Liver (tissue), 3 donors: Measurements from ENCODE around the gene DNAI2.

Experiments
- ATF3 ChIP-seq: IDR thresholded peaks from 2 replicates; pipeline ENCODE4 v1.6.1; 2016; ENCODE audit warnings: antibody characterized with exemption
- CTCF ChIP-seq: fragments of 150-350 bp; IDR thresholded peaks from 2 replicates; pipeline ENCODE4 v1.5.1; 2017; ENCODE audit warnings: improper control_type of control experiment, low read depth, low read length; ENCODE audit not compliant: missing input control
- EGR1 ChIP-seq, 2 donors: IDR thresholded peaks; 2 replicates each; pipeline ENCODE4 v1.6.1; 2016 to 2018; ENCODE audit warnings: antibody characterized with exemption in 2 of 2, low read depth in 2 of 2
- FOXA1 ChIP-seq: IDR thresholded peaks from 2 replicates; pipeline ENCODE4 v1.6.1; 2016; ENCODE audit warnings: antibody characterized with exemption
- GABPA ChIP-seq, 2 donors: IDR thresholded peaks in 1 of 2; conservative IDR thresholded peaks in 1 of 2; 2 replicates each; pipeline ENCODE4 v1.6.1; 2016; ENCODE audit warnings: antibody characterized with exemption in 2 of 2, mild to moderate bottlenecking in 1 of 2, moderate library complexity in 1 of 2
- JUND ChIP-seq, 2 donors: IDR thresholded peaks; 2 replicates each; pipeline ENCODE4 v1.6.1; 2016; ENCODE audit warnings: antibody characterized with exemption in 2 of 2
- MAX ChIP-seq: IDR thresholded peaks from 2 replicates; pipeline ENCODE4 v1.6.1; 2016; ENCODE audit warnings: antibody characterized with exemption
- NR2F2 ChIP-seq: IDR thresholded peaks from 2 replicates; pipeline ENCODE4 v1.6.1; 2016; ENCODE audit warnings: antibody characterized with exemption
- RAD21 ChIP-seq, 2 donors: IDR thresholded peaks; 2 replicates each; pipeline ENCODE4 v1.6.1; 2016; ENCODE audit warnings: antibody characterized with exemption in 2 of 2, mild to moderate bottlenecking in 2 of 2
- REST ChIP-seq: IDR thresholded peaks from 2 replicates; pipeline ENCODE4 v1.6.1; 2016; ENCODE audit warnings: antibody characterized with exemption, mild to moderate bottlenecking
- SP1 ChIP-seq: IDR thresholded peaks from 2 replicates; pipeline ENCODE4 v1.6.1; 2018; ENCODE audit warnings: antibody characterized with exemption, mild to moderate bottlenecking
- TAF1 ChIP-seq: conservative IDR thresholded peaks from 2 replicates; pipeline ENCODE4 v1.6.1; 2016; ENCODE audit warnings: antibody characterized with exemption, mild to moderate bottlenecking
- YY1 ChIP-seq: IDR thresholded peaks from 2 replicates; pipeline ENCODE4 v1.6.1; 2016; ENCODE audit warnings: antibody characterized with exemption, mild to moderate bottlenecking
- ZBTB33 ChIP-seq: IDR thresholded peaks from 2 replicates; pipeline ENCODE4 v1.6.1; 2016; ENCODE audit warnings: antibody characterized with exemption
- donor health status: healthy.
- donor health status: healthy.

- no peak for TF ChIP-seq CTCF
- no peak for TF ChIP-seq ATF3
- TF ChIP-seq MAX, result no peak
- TF ChIP-seq ZBTB33, result no peak
- no peak for TF ChIP-seq YY1
- no peak for TF ChIP-seq EGR1 (IDR thresholded peaks at IDR 0.05; ENCODE audit: low read depth in 2 of 2)
- TF ChIP-seq TAF1, result no peak
- no peak for TF ChIP-seq NR2F2
- TF ChIP-seq REST, result no peak
- TF ChIP-seq JUND (IDR thresholded peaks at IDR 0.05), result no peak
- TF ChIP-seq RAD21 (IDR thresholded peaks at IDR 0.05), result no peak
- TF ChIP-seq SP1, result no peak
- TF ChIP-seq GABPA (IDR thresholded peaks at IDR 0.05 in 1 of 2, conservative IDR thresholded peaks at IDR 0.05 in 1 of 2), result no peak
- no peak for TF ChIP-seq FOXA1
Observed at GRCh38 chr17:74244548-74244947, 29.5 kb upstream of the DNAI2 start.
